Kidney glomerular epithelial cell (primary cell): ENCODE data around the gene AKT3.
A peak's percentile ranks its signal among the peaks of the same experiment; 100 is the strongest.
"Not testable (repeated sequence)": the region's sequence is repeated elsewhere in the genome, so short reads cannot be mapped to it uniquely, and the experiment has no call there.

Experiments
- DNase-seq: peaks from one replicate; lab custom pipeline; 2025; lab: John Stamatoyannopoulos, UW

The AKT3 gene

DNA sequence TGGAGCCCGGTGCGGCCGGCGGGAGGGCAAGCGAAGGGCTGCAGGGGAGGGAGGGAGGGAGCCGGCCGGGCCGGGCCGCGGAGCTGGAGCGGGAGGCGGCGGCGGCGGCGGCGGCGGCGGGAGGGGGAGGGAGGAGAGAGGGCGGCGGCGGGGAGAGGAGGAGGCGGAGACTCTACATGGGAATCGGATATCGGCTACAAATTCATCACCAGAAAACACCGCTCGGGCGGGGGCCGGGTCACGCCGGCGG, at the start of gene AKT3:
TSS of gene AKT3 (minus strand) at position 42 of the 250 bp plus-strand sequence. CDS start 7,073 bp downstream, outside the sequence.
- DNase-seq: peak; percentile 68

GRCh38 chr1:243898278-243898677, 48.2 kb upstream of the AKT3 start:
- DNase-seq: no peak

DNA sequence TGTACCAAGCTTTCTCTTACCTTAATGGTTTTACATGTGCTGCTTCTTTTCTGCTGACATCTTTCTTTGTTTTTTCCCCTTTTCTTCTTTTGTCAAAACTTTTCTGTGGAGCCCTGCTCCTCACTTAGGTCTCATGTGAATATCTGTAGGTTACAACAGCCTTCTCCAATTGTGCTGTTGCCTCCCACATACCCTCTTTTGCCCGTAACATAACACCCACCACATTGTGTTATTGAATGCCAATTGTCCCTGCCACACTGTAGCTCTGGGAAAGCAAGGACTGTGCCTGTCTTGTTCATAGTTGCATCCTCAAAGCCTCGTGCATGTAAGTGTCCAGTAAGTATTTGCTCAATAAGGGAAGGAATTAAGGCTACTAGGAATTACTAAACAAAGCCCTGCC, 46.3 kb upstream of the AKT3 start:
- no peak for DNase-seq

GRCh38 chr1:243892456-243892855, 42.4 kb upstream of the AKT3 start:
- no peak for DNase-seq

- no peak for DNase-seq
Observed at GRCh38 chr1:243890576-243890975, 40.5 kb upstream of the AKT3 start.

DNA sequence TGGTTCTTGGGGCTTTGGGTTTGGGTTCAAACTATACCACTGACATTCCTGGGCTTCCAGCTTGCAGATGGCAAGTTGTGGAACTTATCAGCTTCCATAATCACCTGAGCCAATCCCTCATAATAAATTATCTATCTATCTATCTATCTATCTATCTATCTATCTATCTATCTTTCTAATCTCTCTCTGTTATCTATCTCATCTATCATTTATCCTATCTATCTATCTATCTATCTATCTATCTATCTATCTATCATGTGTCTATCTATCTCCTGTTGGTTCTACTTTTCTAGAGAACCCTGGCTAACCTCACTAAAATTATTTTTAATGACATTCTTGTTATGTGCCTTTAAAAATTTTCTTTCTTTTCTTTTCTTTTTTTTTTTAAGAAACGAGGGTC, 35.8 kb upstream of the AKT3 start:
- DNase-seq: no peak

- no peak for DNase-seq
Observed at GRCh38 chr1:243884603-243885002, 34.6 kb upstream of the AKT3 start.

GRCh38 chr1:243883551-243883950, 33.5 kb upstream of the AKT3 start:
- DNase-seq: peak; percentile 47

GRCh38 chr1:243882276-243882675, 32.2 kb upstream of the AKT3 start:
- no peak for DNase-seq

- DNase-seq: not testable (repeated sequence)
Observed at GRCh38 chr1:243877058-243877457, 27.0 kb upstream of the AKT3 start.

DNA sequence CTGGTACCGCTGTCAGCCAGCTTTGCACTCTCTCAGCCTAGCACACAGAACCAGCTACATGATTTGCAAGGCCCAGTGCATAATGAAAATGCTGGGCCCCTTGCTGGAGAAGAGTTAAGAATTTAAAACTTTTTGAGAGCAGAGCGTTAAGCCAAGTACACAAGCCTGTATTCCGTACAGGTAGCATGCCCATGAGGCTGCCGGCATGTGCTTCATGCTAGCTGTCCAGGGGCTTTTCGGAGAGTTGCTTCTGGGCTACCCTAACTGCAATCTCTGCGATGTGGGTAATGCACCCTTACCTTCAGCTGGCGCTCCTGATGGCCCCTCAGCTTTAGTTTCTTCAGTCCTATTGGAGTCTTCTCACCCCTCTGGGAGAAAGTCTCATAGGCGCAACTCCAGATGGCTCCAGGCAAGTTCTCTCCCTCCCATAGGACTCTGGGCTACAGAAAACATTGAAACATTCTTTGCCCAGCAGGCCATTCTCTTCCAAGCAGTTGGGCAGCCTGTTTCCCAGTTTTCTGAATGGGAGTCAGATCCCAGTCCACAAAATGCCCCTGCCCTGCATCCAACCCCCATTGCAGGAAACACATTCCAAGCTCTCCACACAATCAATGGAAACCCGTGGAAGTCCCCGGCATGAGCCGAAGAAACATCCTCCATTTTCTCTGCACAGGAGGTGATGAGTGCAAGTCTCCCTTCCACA, 5.7 kb upstream of the AKT3 start:
- no peak for DNase-seq

- no peak for DNase-seq
Observed at GRCh38 chr1:243851765-243852164, 1.7 kb upstream of the AKT3 start.

- DNase-seq: no peak
Observed at GRCh38 chr1:243851257-243851756, 1.3 kb upstream of the AKT3 start.

GRCh38 chr1:243850452-243851256, 611 bp upstream of the AKT3 start:
- peak; percentile 64 for DNase-seq

DNA sequence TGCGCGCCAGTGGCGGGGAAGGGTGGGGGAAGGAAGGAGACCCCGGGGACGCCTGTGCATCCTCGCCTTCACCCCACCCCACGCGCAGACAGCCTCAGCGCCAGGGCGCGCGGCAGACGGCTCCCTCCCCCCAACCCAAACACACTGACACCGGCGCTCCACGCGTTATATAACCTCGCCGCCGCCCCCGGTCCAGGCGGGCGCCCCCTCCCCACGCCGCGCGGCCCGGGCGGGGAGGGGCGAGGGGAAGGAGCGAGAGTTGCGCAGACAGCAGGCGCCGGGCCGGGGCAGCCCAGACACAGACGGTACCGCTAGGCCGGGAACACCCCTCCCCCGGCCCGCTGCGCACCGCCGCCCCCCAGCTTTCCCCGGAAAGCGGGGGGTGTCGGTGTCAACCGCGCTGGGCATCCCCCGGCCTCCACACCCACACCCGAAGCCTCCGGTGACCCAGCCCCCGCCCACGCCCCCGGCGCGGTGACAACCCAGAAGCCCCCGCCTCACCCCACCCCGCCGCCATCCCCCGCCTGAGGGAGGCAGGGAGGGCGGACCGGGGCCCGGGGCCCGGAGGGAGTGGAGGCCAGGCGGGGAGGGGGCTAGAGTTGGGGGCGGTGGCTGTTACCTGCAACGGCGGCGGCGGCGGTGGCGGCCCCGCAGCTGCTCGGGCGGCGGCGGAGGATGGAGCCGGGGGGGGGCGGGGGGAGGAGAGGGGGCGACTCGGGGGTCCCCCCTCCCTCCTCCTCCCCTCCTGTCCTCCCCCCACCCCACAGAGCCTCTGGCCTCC, 432 bp downstream of the AKT3 start:
- no peak for DNase-seq

- peak; percentile 29 for DNase-seq
Observed at GRCh38 chr1:243848858-243849420, 1.1 kb downstream of the AKT3 start.

GRCh38 chr1:243848165-243848857, 1.7 kb downstream of the AKT3 start:
- DNase-seq: no peak

- DNase-seq: no peak
Observed at GRCh38 chr1:243846761-243847160, 3.3 kb downstream of the AKT3 start.

- DNase-seq: no peak
Observed at GRCh38 chr1:243845888-243846287, 4.2 kb downstream of the AKT3 start.

DNA sequence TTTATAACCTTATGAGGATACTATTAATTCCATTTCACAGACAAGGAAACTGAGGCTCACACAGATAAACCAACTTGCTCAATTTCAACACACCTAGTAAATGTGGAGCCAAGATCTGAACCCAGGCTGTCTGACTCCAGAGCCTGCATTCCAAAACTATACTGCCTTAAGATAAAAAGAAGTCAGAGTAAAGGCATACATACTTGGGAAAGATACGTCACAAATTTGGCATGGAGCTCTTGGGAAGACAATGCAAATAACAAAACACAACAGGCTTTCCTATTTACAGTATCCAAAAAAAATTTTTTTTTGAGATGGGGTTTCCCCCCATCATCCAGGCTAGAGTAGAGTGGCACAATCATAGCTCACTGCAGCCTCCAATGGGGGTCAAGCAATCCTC, 5.9 kb downstream of the AKT3 start:
- DNase-seq: no peak

- peak; percentile 47 for DNase-seq
Observed at GRCh38 chr1:243842978-243843511, 7.0 kb downstream of the AKT3 start.

GRCh38 chr1:243842161-243842560, 7.9 kb downstream of the AKT3 start:
- no peak for DNase-seq
